Ascending aorta (tissue), 2 donors: ENCODE data around the gene CEP290. TPM values are rescaled to one million over a fixed set of nuclear protein-coding genes. Genes with fewer than 3 reads are reported as not detected.

ENCODE experiments used
- DNase-seq, 2 donors: peaks; one replicate each; pipeline ENCODE4 v3.0.0-alpha.2; 2019; ENCODE audit warnings: low spot score in 2 of 2
- H3K27ac ChIP-seq, 2 donors: fragments of 200-600 bp; sonication (generic); one replicate each; pipeline ENCODE4 v1.5.1; 2016 to 2017; ENCODE audit warnings: mild to moderate bottlenecking in 1 of 2
- H3K27me3 ChIP-seq: fragments of 200-600 bp; sonication (generic); one replicate; pipeline ENCODE4 v1.5.1; 2017
- H3K36me3 ChIP-seq, 2 donors: fragments of 200-600 bp; sonication (generic); one replicate each; pipeline ENCODE4 v1.5.1; 2016
- H3K4me1 ChIP-seq, 2 donors: fragments of 200-600 bp; sonication (generic); one replicate each; pipeline ENCODE4 v1.5.1; 2016 to 2017; ENCODE audit warnings: mild to moderate bottlenecking in 1 of 2
- H3K4me3 ChIP-seq, 2 donors: fragments of 200-600 bp; sonication (generic); one replicate each; pipeline ENCODE4 v1.5.1; 2016 to 2017; ENCODE audit warnings: mild to moderate bottlenecking in 1 of 2
- H3K9me3 ChIP-seq, 2 donors: fragments of 200-600 bp; sonication (generic); one replicate each; pipeline ENCODE4 v1.5.1; 2016
- intact Hi-C: fragments of 100-400 bp; cut with DNase I; formaldehyde crosslinking; loops from one replicate; pipeline ENCODE4 v1.15.1; 2023
- total RNA-seq: library from RNA; depleted of rRNA; stranded (reverse); fragments of >200 nt; gene quantifications from one replicate; pipeline ENCODE4 v1.1.0, GENCODE V29; 2016
- TF ChIP-seq, protein P1 (sequence below), 3 experiments: fragments of 200-600 bp in 2 of 3; fragments of 450-650 bp in 1 of 3; sonication (generic) in 2 of 3; IDR thresholded peaks; one replicate each; pipeline ENCODE4 v1.5.1; 2016 to 2019; ENCODE audit warnings: antibody characterized with exemption in 3 of 3, mild to moderate bottlenecking in 1 of 3, moderate library complexity in 1 of 3

CEP290 gene
- total RNA-seq, 1 donor from 2014 or later, result 7.2 TPM

GRCh38 chr12:88122666-88123065 lies 19.2 kb downstream of the CEP290 start:
- Histone ChIP-seq H3K27ac (no peak overlapping the region), H3K4me1 (no peaks in the 10 kb centered on the region), H3K9me3 (no peaks in the 10 kb centered on the region), H3K4me3 (no peak overlapping the region), H3K27me3 (no peaks in the 10 kb centered on the region), H3K36me3 (peaks cover 10 to 30% of the 10 kb centered on the region in 2 donors)
- TF ChIP-seq, protein P1, sequence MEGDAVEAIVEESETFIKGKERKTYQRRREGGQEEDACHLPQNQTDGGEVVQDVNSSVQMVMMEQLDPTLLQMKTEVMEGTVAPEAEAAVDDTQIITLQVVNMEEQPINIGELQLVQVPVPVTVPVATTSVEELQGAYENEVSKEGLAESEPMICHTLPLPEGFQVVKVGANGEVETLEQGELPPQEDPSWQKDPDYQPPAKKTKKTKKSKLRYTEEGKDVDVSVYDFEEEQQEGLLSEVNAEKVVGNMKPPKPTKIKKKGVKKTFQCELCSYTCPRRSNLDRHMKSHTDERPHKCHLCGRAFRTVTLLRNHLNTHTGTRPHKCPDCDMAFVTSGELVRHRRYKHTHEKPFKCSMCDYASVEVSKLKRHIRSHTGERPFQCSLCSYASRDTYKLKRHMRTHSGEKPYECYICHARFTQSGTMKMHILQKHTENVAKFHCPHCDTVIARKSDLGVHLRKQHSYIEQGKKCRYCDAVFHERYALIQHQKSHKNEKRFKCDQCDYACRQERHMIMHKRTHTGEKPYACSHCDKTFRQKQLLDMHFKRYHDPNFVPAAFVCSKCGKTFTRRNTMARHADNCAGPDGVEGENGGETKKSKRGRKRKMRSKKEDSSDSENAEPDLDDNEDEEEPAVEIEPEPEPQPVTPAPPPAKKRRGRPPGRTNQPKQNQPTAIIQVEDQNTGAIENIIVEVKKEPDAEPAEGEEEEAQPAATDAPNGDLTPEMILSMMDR (IDR thresholded peaks at IDR 0.05), result no peak
- intact Hi-C loops, result no loop called here
- no peak for DNase-seq

GRCh38 chr12:88113871-88114270 lies 28.0 kb downstream of the CEP290 start:
- intact Hi-C loops, result loop anchor here (5.0 kb wide), 1 partner anchor 878 kb away; no protein-coding TSS in a partner anchor
- Histone ChIP-seq H3K4me1 (no peaks in the 10 kb centered on the region), H3K9me3 (no peaks in the 10 kb centered on the region), H3K27ac (no peak overlapping the region), H3K36me3 (peaks cover 19 to 29% of the 10 kb centered on the region in 2 donors), H3K27me3 (no peaks in the 10 kb centered on the region), H3K4me3 (no peak overlapping the region)
- TF ChIP-seq, protein P1 (IDR thresholded peaks at IDR 0.05), result no peak
- DNase-seq, result no peak

DNA sequence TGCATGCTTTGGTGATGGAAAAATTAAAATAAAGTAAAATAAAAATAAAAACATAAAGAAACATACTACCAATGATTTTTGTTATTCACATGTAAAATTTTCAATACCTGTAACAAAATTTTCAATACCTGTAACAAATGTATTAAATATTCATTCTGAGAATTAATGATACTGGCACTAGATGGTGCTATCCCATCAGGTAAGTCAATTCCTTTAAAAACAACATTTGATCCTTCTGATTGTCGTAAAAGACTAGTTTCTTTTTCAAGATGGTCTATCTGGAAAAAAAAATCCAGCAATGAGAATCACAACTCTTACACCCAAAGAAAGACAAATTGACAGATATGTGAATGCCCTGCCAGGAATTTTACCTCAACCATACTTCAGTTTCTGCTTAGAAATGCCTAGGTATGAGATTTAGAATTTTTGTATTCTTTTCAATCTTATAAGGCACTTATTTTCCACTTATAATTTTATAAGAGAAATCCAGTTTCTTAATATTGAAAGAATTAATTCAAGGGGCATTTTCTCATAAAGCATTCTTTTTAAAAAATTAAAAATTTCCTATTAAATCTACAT lies 30.7 kb downstream of the CEP290 start:
- Histone ChIP-seq H3K27me3 (no peaks in the 10 kb centered on the region), H3K36me3 (peaks cover 11% of the 10 kb centered on the region in 2 donors), H3K4me1 (no peaks in the 10 kb centered on the region), H3K9me3 (no peaks in the 10 kb centered on the region), H3K27ac (no peak overlapping the region), H3K4me3 (peak overlapping the region in 1 of 2 donors; percentile 21)
- intact Hi-C loops, result loop anchor here (5.0 kb wide), 1 partner anchor 881 kb away; no protein-coding TSS in a partner anchor
- TF ChIP-seq, protein P1 (IDR thresholded peaks at IDR 0.05), result peak in 1 of 3 experiments; percentile 35
- no peak for DNase-seq

- Histone ChIP-seq H3K27me3 (no peaks in the 10 kb centered on the region), H3K36me3 (peaks cover 3 to 11% of the 10 kb centered on the region in 2 donors), H3K9me3 (no peaks in the 10 kb centered on the region), H3K27ac (no peak overlapping the region), H3K4me3 (no peak overlapping the region), H3K4me1 (no peaks in the 10 kb centered on the region)
- no peak for DNase-seq
- intact Hi-C loops, result no loop called here
- TF ChIP-seq, protein P1 (IDR thresholded peaks at IDR 0.05), result no peak
These were observed 33.9 kb downstream of the CEP290 start for GRCh38 chr12:88108021-88108420.

- H3K4me1 ChIP-seq, result no peaks in the 10 kb centered on the region
- TF ChIP-seq, protein P1 (IDR thresholded peaks at IDR 0.05), result no peak
- intact Hi-C loops, result no loop called here
- H3K9me3 ChIP-seq, result no peaks in the 10 kb centered on the region
- no peak overlapping the region for H3K27ac ChIP-seq
- peaks cover 15 to 24% of the 10 kb centered on the region in 2 donors for H3K36me3 ChIP-seq
- H3K4me3 ChIP-seq, result no peak overlapping the region
- no peak for DNase-seq
- H3K27me3 ChIP-seq, result no peaks in the 10 kb centered on the region
These were observed 48.3 kb downstream of the CEP290 start for GRCh38 chr12:88093573-88093972.
